ENCODE data around the gene LMCD1.

GRCh38 chr3:8603115-8603710, 101.6 kb downstream of the LMCD1 start:
- TF ChIP-seq CTCF (IDR thresholded peaks at IDR 0.05) = no peak
- TF ChIP-seq POLR2A (IDR thresholded peaks at IDR 0.05) = no peak
